Cardiac muscle cell (in vitro differentiated cells and primary cell): ENCODE data around the gene WNT1. TPM values are rescaled to one million over a fixed set of nuclear protein-coding genes. Genes with fewer than 3 reads are reported as not detected.
A peak's percentile ranks its signal among the peaks of the same experiment; 100 is the strongest.

ENCODE experiments used
- DNase-seq, 2 donors: peaks; one replicate each; pipeline versions ENCODE4 v3.0.0 to v3.0.0-alpha.2; 2010 to 2017; ENCODE audit warnings: low read depth in 1 of 2, low spot score in 1 of 2
- H3K27ac ChIP-seq: fragments of 200-600 bp; sonication (generic); 2 replicates; pipeline ENCODE4 v1.5.1; 2016
- H3K27me3 ChIP-seq: fragments of 200-600 bp; sonication (generic); 2 replicates; pipeline ENCODE4 v1.6.0; 2016; ENCODE audit warnings: control low read depth
- H3K36me3 ChIP-seq: fragments of 200-600 bp; sonication (generic); 2 replicates; pipeline ENCODE4 v1.5.1; 2016; ENCODE audit warnings: control low read depth
- H3K4me1 ChIP-seq: fragments of 200-600 bp; sonication (generic); 2 replicates; pipeline ENCODE4 v1.8.1; 2017; ENCODE audit warnings: low read depth, mild to moderate bottlenecking, mixed run types
- H3K4me3 ChIP-seq: fragments of 200-600 bp; sonication (generic); 2 replicates; pipeline ENCODE4 v1.5.1; 2016; ENCODE audit warnings: mild to moderate bottlenecking
- H3K9me3 ChIP-seq: fragments of 200-600 bp; sonication (generic); 2 replicates; pipeline ENCODE4 v1.5.1; 2017; ENCODE audit warnings: low read depth, mild to moderate bottlenecking, control low read depth
- CTCF ChIP-seq: IDR thresholded peaks from 2 replicates; pipeline ENCODE4 v1.5.1; 2012; ENCODE audit warnings: low read depth, mild to moderate bottlenecking, low read length
- polyA plus RNA-seq: library from polyadenylated mRNA; unstranded; fragments of >200 nt; fragmentation: Nextera tagmentation; extraction: Ambion mirVana; gene quantifications from 2 replicates; pipeline ENCODE4 v1.2.1, GENCODE V29; 2016
- total RNA-seq: library from RNA; depleted of rRNA; stranded (reverse); fragments of >200 nt; gene quantifications from 2 replicates; pipeline ENCODE4 v1.2.3, GENCODE V29; 2016

Gene WNT1
- total and polyA plus RNA-seq, 2 experiments from 2014 or later: not detected

GRCh38 chr12:48954841-48955501 is 23.2 kb upstream of the WNT1 start:
- TF ChIP-seq CTCF: no peak
- no peaks in the 10 kb centered on the region for H3K27me3 ChIP-seq
- no peaks in the 10 kb centered on the region for H3K9me3 ChIP-seq
- no peak for DNase-seq
- no peak overlapping the region for H3K4me3 ChIP-seq
- no peaks in the 10 kb centered on the region for H3K36me3 ChIP-seq
- no peak overlapping the region for H3K27ac ChIP-seq
- peaks cover 7% of the 10 kb centered on the region for H3K4me1 ChIP-seq

GRCh38 chr12:48956279-48957140 is 21.6 kb upstream of the WNT1 start:
- peaks cover 7% of the 10 kb centered on the region for H3K4me1 ChIP-seq
- no peaks in the 10 kb centered on the region for H3K9me3 ChIP-seq
- peak overlapping the region; percentile 77 for H3K27ac ChIP-seq
- H3K36me3 ChIP-seq: no peaks in the 10 kb centered on the region
- TF ChIP-seq CTCF: no peak
- DNase-seq: peak; percentile 95 to 98
- H3K4me3 ChIP-seq: peak overlapping the region; percentile 78
- H3K27me3 ChIP-seq: no peaks in the 10 kb centered on the region

- peak within 1 kb of the TSS; percentile 77 for H3K27ac ChIP-seq
- H3K36me3 ChIP-seq: no peaks in the 10 kb centered on the region
- H3K27me3 ChIP-seq: no peaks in the 10 kb centered on the region
- TF ChIP-seq CTCF: no peak
- peak within 1 kb of the TSS; percentile 78 for H3K4me3 ChIP-seq
- peak; percentile 94 to 98 for DNase-seq
- no peaks in the 10 kb centered on the region for H3K9me3 ChIP-seq
- H3K4me1 ChIP-seq: peaks cover 7% of the 10 kb centered on the region
These were observed 20.7 kb upstream of the WNT1 start, which contains the start of gene ARF3 for GRCh38 chr12:48957141-48958048. Gene ARF3, minus strand, starts transcription at chr12:48957487. Its CDS starts 16,392 bp downstream, at chr12:48941095.

- Histone ChIP-seq H3K4me3 (peak overlapping the region; percentile 78), H3K36me3 (no peaks in the 10 kb centered on the region), H3K27ac (no peak overlapping the region), H3K27me3 (no peaks in the 10 kb centered on the region), H3K9me3 (no peaks in the 10 kb centered on the region), H3K4me1 (peaks cover 7% of the 10 kb centered on the region)
- TF ChIP-seq CTCF: no peak
- DNase-seq: no peak
These were observed 20.1 kb upstream of the WNT1 start for GRCh38 chr12:48958049-48958388.

- no peak for DNase-seq
- Histone ChIP-seq H3K4me3 (no peak overlapping the region), H3K36me3 (no peaks in the 10 kb centered on the region), H3K9me3 (no peaks in the 10 kb centered on the region), H3K27ac (no peak overlapping the region), H3K27me3 (no peaks in the 10 kb centered on the region), H3K4me1 (peaks cover 2% of the 10 kb centered on the region)
- no peak for TF ChIP-seq CTCF
These were observed 17.3 kb upstream of the WNT1 start for GRCh38 chr12:48960834-48961233.
